Astrocyte (in vitro differentiated cells and primary cell): ENCODE results near the gene RPL3. TPM values are rescaled to one million over a fixed set of nuclear protein-coding genes. Genes with fewer than 3 reads are reported as not detected.

Source experiments
- DNase-seq: peaks from one replicate; pipeline ENCODE4 v3.0.0-alpha.2; 2010; ENCODE audit warnings: low read depth
- FAIRE-seq: peaks from 2 replicates; lab custom pipeline; 2011; peaks lifted over from hg19 to GRCh38; lab: Jason Lieb, UNC
- H2AFZ ChIP-seq: 2 replicates; pipeline ENCODE4 v1.6.0; 2012; ENCODE audit warnings: low read depth, low read length, inconsistent platforms
- H3K27ac ChIP-seq: 2 replicates; pipeline ENCODE4 v1.5.1; 2011; ENCODE audit warnings: low read depth, low read length, inconsistent platforms
- H3K27me3 ChIP-seq: 2 replicates; pipeline ENCODE4 v1.6.0; 2011; ENCODE audit warnings: low read length, inconsistent platforms; ENCODE audit not compliant: insufficient read depth
- H3K36me3 ChIP-seq: 2 replicates; pipeline ENCODE4 v1.5.1; 2011; ENCODE audit warnings: low read length, inconsistent platforms; ENCODE audit not compliant: insufficient read depth
- H3K4me1 ChIP-seq: 2 replicates; pipeline ENCODE4 v1.5.1; 2011; ENCODE audit warnings: low read length, inconsistent platforms; ENCODE audit not compliant: insufficient read depth
- H3K4me2 ChIP-seq: 2 replicates; pipeline ENCODE4 v1.6.0; 2012; ENCODE audit warnings: low read length, inconsistent platforms
- H3K4me3 ChIP-seq: 2 replicates; pipeline ENCODE4 v1.5.1; 2011; ENCODE audit warnings: low read depth, mild to moderate bottlenecking, low read length, inconsistent platforms; ENCODE audit not compliant: insufficient read depth
- H3K79me2 ChIP-seq: 2 replicates; pipeline ENCODE4 v1.6.0; 2012; ENCODE audit warnings: mild to moderate bottlenecking, low read length, inconsistent platforms; ENCODE audit not compliant: insufficient read depth
- H3K9ac ChIP-seq: 2 replicates; pipeline ENCODE4 v1.6.0; 2012; ENCODE audit warnings: mild to moderate bottlenecking, low read length, inconsistent platforms
- H3K9me3 ChIP-seq: 2 replicates; pipeline ENCODE4 v1.5.1; 2012; ENCODE audit warnings: low read depth, mild to moderate bottlenecking, low read length, inconsistent platforms; ENCODE audit not compliant: insufficient read depth
- H4K20me1 ChIP-seq: 2 replicates; pipeline ENCODE4 v1.6.0; 2012; ENCODE audit warnings: low read length, inconsistent platforms; ENCODE audit not compliant: insufficient read depth
- H3K27ac Mint-ChIP-seq: one replicate; pipeline ENCODE4 v1.8.0; 2021; ENCODE audit warnings: mild to moderate bottlenecking, mixed read lengths; ENCODE audit not compliant: unreplicated experiment
- H3K27me3 Mint-ChIP-seq: one replicate; pipeline ENCODE4 v1.8.0; 2021; ENCODE audit warnings: low read depth, mixed read lengths; ENCODE audit not compliant: unreplicated experiment
- H3K36me3 Mint-ChIP-seq: one replicate; pipeline ENCODE4 v1.8.0; 2021; ENCODE audit warnings: low read depth, mixed read lengths; ENCODE audit not compliant: unreplicated experiment
- H3K4me1 Mint-ChIP-seq: one replicate; pipeline ENCODE4 v1.8.0; 2021; ENCODE audit warnings: low read depth, mixed read lengths; ENCODE audit not compliant: unreplicated experiment
- H3K4me3 Mint-ChIP-seq: one replicate; pipeline ENCODE4 v1.8.0; 2021; ENCODE audit warnings: mild to moderate bottlenecking, moderate library complexity, mixed read lengths; ENCODE audit not compliant: unreplicated experiment
- H3K9me3 Mint-ChIP-seq: one replicate; pipeline ENCODE4 v1.8.0; 2021; ENCODE audit warnings: mild to moderate bottlenecking, mixed read lengths; ENCODE audit not compliant: unreplicated experiment
- EZH2 ChIP-seq: IDR thresholded peaks from 2 replicates; pipeline ENCODE4 v1.6.1; 2012; ENCODE audit warnings: mild to moderate bottlenecking, low read length, inconsistent platforms; ENCODE audit not compliant: insufficient read depth
- total RNA-seq: library from RNA; stranded (reverse); gene quantifications from 2 replicates; pipeline ENCODE4 v1.2.1, GENCODE V29; 2021
- TF ChIP-seq, protein P1 (sequence below): IDR thresholded peaks from 2 replicates; pipeline ENCODE4 v1.5.1; 2011; ENCODE audit warnings: low read depth, mild to moderate bottlenecking, inconsistent platforms, low read length, moderate library complexity; ENCODE audit not compliant: insufficient read depth

Gene RPL3
- total RNA-seq, 1 donor from 2014 or later: 1,182 TPM

GRCh38 chr22:39364714-39365491, 45.5 kb upstream of the RPL3 start:
- no peak for TF ChIP-seq EZH2
- TF ChIP-seq, protein P1, sequence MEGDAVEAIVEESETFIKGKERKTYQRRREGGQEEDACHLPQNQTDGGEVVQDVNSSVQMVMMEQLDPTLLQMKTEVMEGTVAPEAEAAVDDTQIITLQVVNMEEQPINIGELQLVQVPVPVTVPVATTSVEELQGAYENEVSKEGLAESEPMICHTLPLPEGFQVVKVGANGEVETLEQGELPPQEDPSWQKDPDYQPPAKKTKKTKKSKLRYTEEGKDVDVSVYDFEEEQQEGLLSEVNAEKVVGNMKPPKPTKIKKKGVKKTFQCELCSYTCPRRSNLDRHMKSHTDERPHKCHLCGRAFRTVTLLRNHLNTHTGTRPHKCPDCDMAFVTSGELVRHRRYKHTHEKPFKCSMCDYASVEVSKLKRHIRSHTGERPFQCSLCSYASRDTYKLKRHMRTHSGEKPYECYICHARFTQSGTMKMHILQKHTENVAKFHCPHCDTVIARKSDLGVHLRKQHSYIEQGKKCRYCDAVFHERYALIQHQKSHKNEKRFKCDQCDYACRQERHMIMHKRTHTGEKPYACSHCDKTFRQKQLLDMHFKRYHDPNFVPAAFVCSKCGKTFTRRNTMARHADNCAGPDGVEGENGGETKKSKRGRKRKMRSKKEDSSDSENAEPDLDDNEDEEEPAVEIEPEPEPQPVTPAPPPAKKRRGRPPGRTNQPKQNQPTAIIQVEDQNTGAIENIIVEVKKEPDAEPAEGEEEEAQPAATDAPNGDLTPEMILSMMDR: no peak
- Histone ChIP-seq H3K4me2 (no peak overlapping the region), H3K4me3 (no peak overlapping the region), H3K27ac (no peak overlapping the region), H2AFZ (no peak overlapping the region), H3K79me2 (no peaks in the 10 kb centered on the region), H4K20me1 (peaks cover 13% of the 10 kb centered on the region), H3K4me1 (no peaks in the 10 kb centered on the region), H3K27me3 (no peaks in the 10 kb centered on the region), H3K9ac (no peak overlapping the region), H3K36me3 (no peaks in the 10 kb centered on the region), H3K9me3 (no peaks in the 10 kb centered on the region)
- no peak overlapping the region for H3K27ac Mint-ChIP-seq
- DNase-seq (no peak), FAIRE-seq (no peak)
- H3K9me3 Mint-ChIP-seq: peaks cover 4% of the 10 kb centered on the region
- peaks cover 9% of the 10 kb centered on the region for H3K27me3 Mint-ChIP-seq
- H3K4me3 Mint-ChIP-seq: no peak overlapping the region
- peaks cover 17% of the 10 kb centered on the region for H3K4me1 Mint-ChIP-seq
- peaks cover 11% of the 10 kb centered on the region for H3K36me3 Mint-ChIP-seq

DNA sequence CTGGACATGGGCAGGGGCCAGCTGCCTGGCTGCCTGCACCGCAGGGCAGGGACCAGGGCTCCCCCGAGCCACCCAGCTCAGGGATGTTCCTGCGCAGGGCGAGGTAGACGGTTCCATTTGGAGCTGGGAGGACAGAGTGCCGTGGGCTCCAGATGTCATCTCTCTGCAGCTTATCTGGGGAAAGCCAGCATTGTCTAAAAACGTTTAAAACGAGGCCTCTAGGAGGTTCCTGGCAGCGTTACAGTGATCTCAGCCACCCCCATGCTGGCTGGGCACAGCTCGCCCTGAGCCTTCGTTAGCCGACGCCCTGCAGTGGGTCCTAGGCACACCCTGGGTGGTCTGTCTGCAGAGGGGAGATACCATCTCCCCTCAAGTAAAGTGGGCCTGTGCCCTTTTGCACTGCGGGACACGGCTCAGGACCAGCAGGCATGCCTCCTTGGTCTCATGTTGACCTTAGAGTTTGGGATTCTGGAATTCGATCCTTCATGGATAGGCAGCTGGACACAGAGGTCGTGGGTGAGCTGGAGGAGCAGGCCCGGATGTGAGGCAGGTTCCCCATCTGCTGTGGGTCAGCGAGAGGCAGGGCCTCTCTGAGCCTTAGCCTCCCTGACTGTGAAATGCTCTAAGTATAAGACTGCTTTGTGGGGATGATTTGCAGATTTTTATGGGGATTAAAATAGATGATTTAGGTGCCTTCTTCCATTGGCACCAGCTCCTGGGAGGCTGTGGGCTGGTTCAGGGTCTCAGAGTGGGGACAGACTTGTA, 44.5 kb upstream of the RPL3 start:
- Mint-ChIP-seq H3K27ac (peak overlapping the region; percentile 30), H3K36me3 (peaks cover 13% of the 10 kb centered on the region), H3K4me1 (peaks cover 17% of the 10 kb centered on the region), H3K9me3 (peaks cover 4% of the 10 kb centered on the region), H3K4me3 (no peak overlapping the region), H3K27me3 (peaks cover 9% of the 10 kb centered on the region)
- Histone ChIP-seq H3K4me3 (no peak overlapping the region), H3K27me3 (no peaks in the 10 kb centered on the region), H4K20me1 (peaks cover 13% of the 10 kb centered on the region), H3K9me3 (no peaks in the 10 kb centered on the region), H3K4me2 (no peak overlapping the region), H2AFZ (no peak overlapping the region), H3K27ac (no peak overlapping the region), H3K9ac (no peak overlapping the region), H3K79me2 (no peaks in the 10 kb centered on the region), H3K4me1 (no peaks in the 10 kb centered on the region), H3K36me3 (no peaks in the 10 kb centered on the region)
- no peak for FAIRE-seq
- DNase-seq: no peak
- TF ChIP-seq, protein P1: no peak
- TF ChIP-seq EZH2: no peak
